HG03354 (cell line): ENCODE data around the gene DYNC1H1.
A peak's percentile ranks its signal among the peaks of the same experiment; 100 is the strongest.

Source experiments
- ATAC-seq: cut with Tn5 transposase; IDR thresholded peaks from one replicate; pipeline ENCODE4 v1.9.1; 2021; ENCODE audit warnings: mild to moderate bottlenecking; ENCODE audit not compliant: unreplicated experiment, poor library complexity, severe bottlenecking

DYNC1H1 gene

GRCh38 chr14:101964297-101965180 is at the start of gene DYNC1H1:
Gene DYNC1H1 (plus strand): TSS chr14:101964573. CDS start chr14:101964692, 119 bp downstream.
- peak; percentile 79 for ATAC-seq

GRCh38 chr14:101915871-101916815 is 48.2 kb upstream of the DYNC1H1 start:
- no peak for ATAC-seq

GRCh38 chr14:101916816-101917412 is 47.5 kb upstream of the DYNC1H1 start:
- no peak for ATAC-seq

GRCh38 chr14:101917413-101918017 is 46.9 kb upstream of the DYNC1H1 start:
- ATAC-seq: no peak

- no peak for ATAC-seq
Measured at GRCh38 chr14:101918065-101918989, 46.0 kb upstream of the DYNC1H1 start.

- no peak for ATAC-seq
Measured at GRCh38 chr14:101920271-101920670, 44.1 kb upstream of the DYNC1H1 start.

GRCh38 chr14:101922866-101923265 is 41.5 kb upstream of the DYNC1H1 start:
- no peak for ATAC-seq

GRCh38 chr14:101925152-101925551 is 39.2 kb upstream of the DYNC1H1 start:
- ATAC-seq: no peak

GRCh38 chr14:101926085-101926484 is 38.3 kb upstream of the DYNC1H1 start:
- ATAC-seq: no peak

GRCh38 chr14:101926620-101927019 is 37.8 kb upstream of the DYNC1H1 start:
- no peak for ATAC-seq

GRCh38 chr14:101927859-101928258 is 36.5 kb upstream of the DYNC1H1 start:
- no peak for ATAC-seq

GRCh38 chr14:101928415-101928841 is 35.9 kb upstream of the DYNC1H1 start:
- no peak for ATAC-seq

- ATAC-seq: no peak
Measured at GRCh38 chr14:101929096-101929495, 35.3 kb upstream of the DYNC1H1 start.

GRCh38 chr14:101929946-101930345 is 34.4 kb upstream of the DYNC1H1 start:
- ATAC-seq: no peak

- ATAC-seq: no peak
Measured at GRCh38 chr14:101932673-101933072, 31.7 kb upstream of the DYNC1H1 start.

- ATAC-seq: no peak
Measured at GRCh38 chr14:101933209-101933608, 31.2 kb upstream of the DYNC1H1 start.

- no peak for ATAC-seq
Measured at GRCh38 chr14:101934601-101935150, 29.7 kb upstream of the DYNC1H1 start.
